ENCODE data around the gene NME3. TPM values are rescaled to one million over a fixed set of nuclear protein-coding genes. Genes with fewer than 3 reads are reported as not detected.

The NME3 gene
- total RNA-seq, result 326 TPM

GRCh38 chr16:1771188-1771863 is at the start of gene NME3:
Gene NME3, minus strand, starts transcription at chr16:1771543. Its CDS starts 9 bp downstream, at chr16:1771534.
- Histone ChIP-seq H3K27me3 (no peaks in the 10 kb centered on the region), H3K9me3 (no peaks in the 10 kb centered on the region), H3K4me3 (peak within 1 kb of the TSS; percentile 98 to 99), H3K36me3 (peaks cover 26 to 44% of the 10 kb centered on the region in 2 donors), H3K4me1 (peaks cover 19 to 28% of the 10 kb centered on the region in 2 donors), H3K27ac (peak within 1 kb of the TSS; percentile 95)
- intact Hi-C loops (cut with DNase I), result loop anchor here (5.0 kb wide), 1 partner anchor 94 kb away; the partner anchor contains the start of gene JPT2
- TF ChIP-seq, protein P1, sequence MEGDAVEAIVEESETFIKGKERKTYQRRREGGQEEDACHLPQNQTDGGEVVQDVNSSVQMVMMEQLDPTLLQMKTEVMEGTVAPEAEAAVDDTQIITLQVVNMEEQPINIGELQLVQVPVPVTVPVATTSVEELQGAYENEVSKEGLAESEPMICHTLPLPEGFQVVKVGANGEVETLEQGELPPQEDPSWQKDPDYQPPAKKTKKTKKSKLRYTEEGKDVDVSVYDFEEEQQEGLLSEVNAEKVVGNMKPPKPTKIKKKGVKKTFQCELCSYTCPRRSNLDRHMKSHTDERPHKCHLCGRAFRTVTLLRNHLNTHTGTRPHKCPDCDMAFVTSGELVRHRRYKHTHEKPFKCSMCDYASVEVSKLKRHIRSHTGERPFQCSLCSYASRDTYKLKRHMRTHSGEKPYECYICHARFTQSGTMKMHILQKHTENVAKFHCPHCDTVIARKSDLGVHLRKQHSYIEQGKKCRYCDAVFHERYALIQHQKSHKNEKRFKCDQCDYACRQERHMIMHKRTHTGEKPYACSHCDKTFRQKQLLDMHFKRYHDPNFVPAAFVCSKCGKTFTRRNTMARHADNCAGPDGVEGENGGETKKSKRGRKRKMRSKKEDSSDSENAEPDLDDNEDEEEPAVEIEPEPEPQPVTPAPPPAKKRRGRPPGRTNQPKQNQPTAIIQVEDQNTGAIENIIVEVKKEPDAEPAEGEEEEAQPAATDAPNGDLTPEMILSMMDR (IDR thresholded peaks at IDR 0.05), result no peak
- peak in 1 of 2 donors; percentile 86 for DNase-seq (ENCODE audit: low spot score in 2 of 2)

GRCh38 chr16:1820946-1821290 is 49.6 kb upstream of the NME3 start:
- TF ChIP-seq, protein P1 (IDR thresholded peaks at IDR 0.05), result no peak
- H3K27me3 ChIP-seq, result no peaks in the 10 kb centered on the region
- H3K4me3 ChIP-seq, result no peak overlapping the region
- H3K9me3 ChIP-seq, result no peaks in the 10 kb centered on the region
- peaks cover 8 to 17% of the 10 kb centered on the region in 2 donors for H3K4me1 ChIP-seq
- no peak overlapping the region for H3K27ac ChIP-seq
- intact Hi-C loops (cut with DNase I), result no loop called here
- no peak for DNase-seq (ENCODE audit: low spot score in 2 of 2)
- peaks cover 61 to 68% of the 10 kb centered on the region in 2 donors for H3K36me3 ChIP-seq

GRCh38 chr16:1820096-1820945 is 49.0 kb upstream of the NME3 start:
- Histone ChIP-seq H3K9me3 (no peaks in the 10 kb centered on the region), H3K27ac (no peak overlapping the region), H3K36me3 (peaks cover 61 to 71% of the 10 kb centered on the region in 2 donors), H3K27me3 (no peaks in the 10 kb centered on the region), H3K4me3 (no peak overlapping the region), H3K4me1 (peaks cover 2 to 11% of the 10 kb centered on the region in 2 donors)
- TF ChIP-seq, protein P1 (IDR thresholded peaks at IDR 0.05), result no peak
- intact Hi-C loops (cut with DNase I), result no loop called here
- no peak for DNase-seq (ENCODE audit: low spot score in 2 of 2)

DNA sequence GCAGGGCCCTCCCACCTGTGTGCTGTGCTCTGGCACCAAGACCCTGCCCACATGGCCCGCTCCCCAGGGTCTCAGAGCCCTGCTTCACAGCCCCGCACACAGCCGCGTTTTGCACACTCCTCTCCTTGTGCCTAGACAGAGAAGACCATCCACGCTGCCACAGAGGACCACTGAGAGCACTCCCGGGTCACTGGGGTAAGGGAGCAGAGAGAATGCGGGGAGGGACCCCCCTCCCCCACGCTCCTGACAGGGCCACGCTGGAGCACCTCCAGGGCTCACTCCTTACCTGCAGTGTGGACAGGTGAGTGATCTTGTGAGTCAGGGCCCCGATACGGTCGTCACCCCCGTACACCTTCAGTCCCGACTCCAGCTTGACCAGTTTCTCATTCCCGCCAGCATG is 48.3 kb upstream of the NME3 start:
- Histone ChIP-seq H3K9me3 (no peaks in the 10 kb centered on the region), H3K4me3 (no peak overlapping the region), H3K27me3 (no peaks in the 10 kb centered on the region), H3K27ac (no peak overlapping the region), H3K4me1 (peaks cover 0 to 5% of the 10 kb centered on the region in 2 donors), H3K36me3 (peaks cover 61 to 72% of the 10 kb centered on the region in 2 donors)
- intact Hi-C loops (cut with DNase I), result no loop called here
- TF ChIP-seq, protein P1 (IDR thresholded peaks at IDR 0.05), result no peak
- DNase-seq (ENCODE audit: low spot score in 2 of 2), result no peak

GRCh38 chr16:1818873-1819525 is 47.7 kb upstream of the NME3 start:
- Histone ChIP-seq H3K4me1 (no peaks in the 10 kb centered on the region), H3K27me3 (no peaks in the 10 kb centered on the region), H3K9me3 (no peaks in the 10 kb centered on the region), H3K4me3 (no peak overlapping the region), H3K27ac (no peak overlapping the region), H3K36me3 (peaks cover 61 to 74% of the 10 kb centered on the region in 2 donors)
- TF ChIP-seq, protein P1 (IDR thresholded peaks at IDR 0.05), result no peak
- no peak for DNase-seq (ENCODE audit: low spot score in 2 of 2)
- intact Hi-C loops (cut with DNase I), result no loop called here
